ENCODE measurements around the gene TMEM208. TPM values are rescaled to one million over a fixed set of nuclear protein-coding genes. Genes with fewer than 3 reads are reported as not detected.

TMEM208 gene
- total RNA-seq, 1 experiment from 2014 or later: 67.8 TPM

- DNase-seq (ENCODE audit: low spot score): peak; percentile 89
Observed at GRCh38 chr16:67191995-67192681, 34.8 kb upstream of the TMEM208 start, which contains the start of gene E2F4. Gene E2F4, plus strand, starts transcription at chr16:67192155. Its CDS starts 73 bp downstream, at chr16:67192228.

DNA sequence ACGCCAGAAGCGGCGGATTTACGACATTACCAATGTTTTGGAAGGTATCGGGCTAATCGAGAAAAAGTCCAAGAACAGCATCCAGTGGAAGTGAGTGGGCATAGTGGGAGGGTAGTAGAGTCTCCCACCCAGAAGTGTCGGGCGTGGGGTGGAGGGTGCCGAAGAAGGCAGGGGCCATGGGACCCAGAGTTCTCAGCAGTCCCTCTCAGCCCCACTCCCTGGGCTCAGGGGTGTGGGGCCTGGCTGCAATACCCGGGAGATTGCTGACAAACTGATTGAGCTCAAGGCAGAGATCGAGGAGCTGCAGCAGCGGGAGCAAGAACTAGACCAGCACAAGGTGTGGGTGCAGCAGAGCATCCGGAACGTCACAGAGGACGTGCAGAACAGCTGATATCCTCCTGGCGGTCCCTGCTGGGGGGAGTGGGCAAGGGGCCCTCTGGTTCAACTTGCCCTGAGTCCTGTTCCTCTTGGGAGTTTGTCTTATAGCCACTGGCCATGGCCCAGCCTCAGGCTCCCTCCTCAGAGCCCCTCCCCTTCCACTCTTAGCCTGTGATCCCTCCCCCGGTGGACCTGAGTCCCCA, 34.1 kb upstream of the TMEM208 start:
- no peak for DNase-seq (ENCODE audit: low spot score)

DNA sequence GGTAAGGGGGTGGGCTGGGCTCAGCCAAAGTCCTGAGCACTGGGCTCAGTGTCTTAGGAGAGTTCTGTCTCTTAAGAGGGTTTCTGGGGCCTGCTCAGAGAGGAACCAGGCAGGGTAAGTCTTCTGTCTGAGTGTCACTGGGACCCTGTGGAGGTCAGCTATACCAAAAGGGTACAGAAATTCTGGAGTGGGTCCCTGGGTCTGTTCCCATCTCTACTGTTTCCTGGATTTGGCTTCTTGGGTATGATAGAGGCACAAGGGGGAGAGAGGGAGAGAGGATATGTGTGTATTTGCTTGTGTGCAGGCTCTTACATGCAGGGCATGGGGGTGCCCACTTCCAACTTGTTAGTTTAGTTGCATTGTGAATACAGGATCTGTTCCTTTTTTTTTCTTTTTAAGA, 33.4 kb upstream of the TMEM208 start:
- DNase-seq (ENCODE audit: low spot score): no peak

- DNase-seq (ENCODE audit: low spot score): no peak
Observed at GRCh38 chr16:67194260-67194659, 32.7 kb upstream of the TMEM208 start.

- DNase-seq (ENCODE audit: low spot score): no peak
Observed at GRCh38 chr16:67195676-67196075, 31.3 kb upstream of the TMEM208 start.

DNA sequence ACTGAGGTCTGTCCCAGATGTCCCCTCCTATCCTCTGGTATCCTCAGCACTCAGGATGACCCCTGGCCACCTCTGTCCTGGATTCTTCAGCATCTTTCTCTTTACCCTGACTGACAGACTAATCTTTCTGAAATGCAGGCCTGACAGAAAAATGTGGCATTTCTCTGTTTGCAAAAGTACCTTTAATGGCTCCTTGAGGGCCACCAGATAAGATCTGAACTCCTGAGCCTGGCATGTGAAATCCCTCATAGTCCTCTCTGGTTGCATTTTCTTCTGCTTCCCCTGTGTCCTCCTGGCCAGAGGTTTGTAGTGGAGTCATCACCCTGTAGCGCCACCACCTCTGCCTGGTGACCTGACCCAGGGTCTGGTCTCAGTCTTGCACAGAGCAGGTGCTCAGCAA, 30.0 kb upstream of the TMEM208 start:
- DNase-seq (ENCODE audit: low spot score): no peak

GRCh38 chr16:67197704-67198103, 29.2 kb upstream of the TMEM208 start:
- no peak for DNase-seq (ENCODE audit: low spot score)

GRCh38 chr16:67198238-67198734, 28.6 kb upstream of the TMEM208 start:
- peak; percentile 82 for DNase-seq (ENCODE audit: low spot score)

DNA sequence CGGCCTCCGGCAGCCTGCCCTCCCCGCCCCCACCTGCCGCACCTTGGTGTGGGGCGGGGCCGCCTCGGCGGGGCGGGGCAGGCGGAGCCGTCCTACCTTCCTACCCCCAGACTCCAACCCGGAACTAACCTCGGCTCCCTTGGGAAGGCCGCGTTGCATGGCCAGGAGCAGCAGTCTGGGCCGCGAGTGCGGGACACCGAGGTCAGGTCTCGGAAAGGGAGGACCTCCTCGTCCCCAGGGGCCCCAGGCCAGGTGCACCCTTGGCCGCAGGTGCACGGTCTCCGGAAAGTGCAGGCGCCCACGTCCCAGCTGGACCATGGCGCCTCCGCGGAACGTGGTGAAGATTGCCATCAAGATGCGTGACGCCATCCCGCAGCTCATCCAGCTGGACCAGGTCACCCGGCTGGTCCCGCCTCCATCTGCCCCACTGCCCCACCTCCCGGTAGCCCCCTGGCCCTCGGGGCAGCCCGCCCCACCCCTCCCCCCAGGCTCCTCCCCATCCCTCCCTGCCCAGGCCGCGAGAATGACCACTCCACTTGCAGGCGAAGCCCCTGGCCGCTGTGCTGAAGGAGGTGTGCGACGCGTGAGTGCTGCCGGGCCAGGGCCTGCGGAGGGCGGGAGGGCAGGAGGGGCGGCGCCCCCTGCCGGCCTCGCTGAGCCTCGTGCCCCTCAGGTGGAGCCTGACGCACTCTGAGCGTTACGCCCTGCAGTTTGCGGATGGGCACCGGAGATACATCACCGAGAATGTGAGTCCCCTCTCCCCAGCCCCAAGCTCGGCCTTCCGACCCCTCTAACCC, 27.7 kb upstream of the TMEM208 start, which contains the start of gene ELMO3:
ELMO3 (plus strand) TSS at position 121 of the 797 bp plus-strand sequence; CDS start at position 317, 196 bp downstream.
- peak; percentile 86 for DNase-seq (ENCODE audit: low spot score)

DNA sequence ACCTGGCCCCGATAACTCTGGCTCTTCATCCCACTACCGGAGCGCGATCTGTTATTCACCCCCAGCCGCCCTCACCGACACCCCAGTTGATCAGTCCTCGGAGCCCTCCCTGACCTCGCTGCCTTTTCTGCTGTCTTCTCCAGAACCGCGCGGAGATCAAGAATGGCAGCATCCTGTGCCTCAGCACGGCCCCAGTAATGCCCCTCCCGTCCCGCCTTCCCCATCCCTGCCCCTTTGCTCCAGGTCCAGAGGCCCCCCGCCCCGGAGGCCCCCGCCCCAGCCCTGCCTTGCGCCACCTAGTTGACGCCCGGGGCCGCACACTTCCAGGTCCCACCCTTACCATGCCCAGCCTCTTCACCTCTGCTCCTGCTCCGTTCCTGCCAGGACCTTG, 27.1 kb upstream of the TMEM208 start:
- no peak for DNase-seq (ENCODE audit: low spot score)

DNA sequence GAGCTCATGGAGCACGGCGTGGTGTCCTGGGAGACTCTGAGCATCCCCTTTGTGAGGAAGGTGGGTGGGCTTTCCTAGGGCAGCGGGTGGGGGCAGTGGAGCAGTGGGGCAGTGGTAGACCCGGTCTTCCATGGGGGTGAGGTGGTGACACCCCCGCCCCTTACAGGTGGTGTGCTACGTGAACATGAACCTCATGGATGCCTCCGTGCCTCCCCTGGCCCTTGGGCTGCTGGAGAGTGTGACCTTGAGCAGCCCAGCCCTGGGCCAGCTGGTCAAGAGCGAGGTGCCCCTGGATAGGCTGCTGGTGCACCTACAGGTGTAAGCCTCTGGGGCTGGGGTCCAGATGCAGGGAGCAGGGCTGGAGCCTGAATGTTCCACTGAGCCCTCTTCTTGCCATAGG, 26.4 kb upstream of the TMEM208 start:
- DNase-seq (ENCODE audit: low spot score): no peak

DNA sequence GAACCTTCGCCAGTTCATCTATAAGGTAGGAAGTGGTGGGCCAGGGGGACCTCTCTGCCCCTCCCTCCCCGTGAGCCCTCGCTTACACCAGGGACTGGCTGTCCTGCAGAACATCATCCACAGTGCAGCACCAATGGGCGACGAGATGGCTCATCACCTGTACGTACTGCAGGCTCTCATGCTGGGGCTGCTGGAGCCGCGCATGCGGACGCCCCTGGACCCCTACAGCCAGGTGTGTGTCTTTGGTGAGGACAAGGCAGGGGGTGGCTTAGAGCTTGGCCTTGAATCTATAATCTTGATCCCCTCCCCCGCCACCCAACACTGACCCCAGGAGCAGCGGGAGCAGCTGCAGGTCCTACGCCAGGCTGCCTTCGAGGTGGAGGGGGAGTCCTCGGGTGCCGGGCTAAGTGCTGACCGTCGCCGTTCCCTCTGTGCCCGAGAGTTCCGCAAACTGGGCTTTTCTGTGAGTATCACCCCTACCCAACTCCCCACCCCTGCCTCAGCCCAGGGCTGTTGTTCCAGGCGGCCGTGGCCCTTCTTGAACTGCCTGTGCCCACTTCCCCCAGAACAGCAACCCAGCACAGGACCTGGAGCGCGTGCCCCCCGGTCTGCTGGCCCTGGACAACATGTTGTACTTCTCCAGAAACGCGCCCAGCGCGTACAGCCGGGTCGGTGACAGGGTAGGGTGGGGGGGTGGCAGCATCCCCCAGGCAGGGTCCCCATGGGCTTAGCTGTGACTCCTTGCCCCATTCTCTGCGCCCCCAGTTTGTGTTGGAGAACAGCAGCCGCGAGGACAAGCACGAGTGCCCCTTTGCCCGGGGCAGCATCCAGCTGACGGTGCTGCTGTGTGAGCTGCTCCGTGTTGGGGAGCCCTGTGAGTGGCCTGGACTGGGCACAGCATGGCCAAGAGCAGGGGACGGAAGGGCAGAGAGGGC, 25.3 kb upstream of the TMEM208 start:
- DNase-seq (ENCODE audit: low spot score): no peak

DNA sequence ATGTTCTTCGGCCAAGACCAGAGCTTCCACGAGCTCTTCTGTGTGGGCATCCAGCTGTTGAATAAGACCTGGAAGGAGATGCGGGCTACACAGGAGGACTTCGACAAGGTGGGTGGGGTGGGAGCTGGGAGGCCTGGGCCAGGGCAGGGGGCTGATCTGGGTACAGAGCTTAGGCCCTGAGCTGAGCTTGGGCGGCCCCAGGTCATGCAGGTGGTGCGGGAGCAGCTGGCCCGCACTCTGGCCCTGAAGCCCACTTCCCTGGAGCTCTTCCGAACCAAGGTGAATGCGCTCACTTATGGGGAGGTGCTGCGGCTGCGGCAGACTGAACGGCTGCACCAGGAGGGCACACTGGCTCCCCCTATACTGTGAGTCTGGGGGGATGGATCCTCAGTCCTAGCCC, 24.5 kb upstream of the TMEM208 start:
- DNase-seq (ENCODE audit: low spot score): no peak

DNA sequence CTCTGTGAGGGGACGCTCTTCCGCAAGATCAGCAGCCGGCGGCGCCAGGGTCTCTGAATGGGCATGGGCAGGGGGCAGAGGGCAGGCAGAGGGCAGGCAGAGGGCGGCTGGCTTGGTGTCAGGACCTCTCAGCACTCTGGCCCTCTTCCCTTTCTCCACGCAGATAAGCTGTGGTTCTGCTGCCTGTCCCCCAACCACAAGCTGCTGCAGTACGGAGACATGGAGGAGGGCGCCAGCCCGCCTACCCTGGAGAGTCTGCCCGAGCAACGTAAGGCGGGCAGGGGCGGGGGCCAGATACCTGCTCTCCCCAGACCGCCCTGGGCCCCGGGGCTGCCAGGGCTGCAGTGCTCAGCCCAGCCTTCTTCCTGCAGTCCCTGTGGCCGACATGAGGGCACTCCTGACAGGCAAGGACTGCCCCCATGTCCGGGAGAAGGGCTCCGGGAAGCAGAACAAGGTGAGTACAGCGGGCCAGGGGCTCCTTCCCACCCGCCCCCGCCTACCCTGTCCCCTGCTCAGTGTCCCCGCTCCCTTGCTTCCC, 23.9 kb upstream of the TMEM208 start:
- DNase-seq (ENCODE audit: low spot score): no peak

DNA sequence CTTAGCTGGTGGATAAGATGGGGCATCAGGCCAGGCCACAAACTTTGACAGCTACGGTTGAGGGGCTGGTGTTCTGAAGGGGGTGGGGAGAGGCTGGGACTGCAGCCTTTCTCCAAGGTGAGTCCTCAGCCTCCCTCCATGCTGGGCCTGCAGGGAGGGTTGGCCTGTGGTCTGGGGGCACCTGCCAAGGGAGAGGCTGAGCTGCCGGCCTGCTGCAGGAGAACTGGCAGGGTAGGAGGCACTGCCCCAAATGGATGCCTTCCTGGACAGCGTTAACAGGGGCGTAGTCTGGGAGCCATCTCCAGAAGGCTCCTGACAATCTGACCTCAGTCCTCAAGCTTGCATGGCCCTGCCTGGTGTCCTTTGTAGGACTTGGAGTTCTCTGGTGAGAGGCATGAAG, 22.9 kb upstream of the TMEM208 start:
- no peak for DNase-seq (ENCODE audit: low spot score)

DNA sequence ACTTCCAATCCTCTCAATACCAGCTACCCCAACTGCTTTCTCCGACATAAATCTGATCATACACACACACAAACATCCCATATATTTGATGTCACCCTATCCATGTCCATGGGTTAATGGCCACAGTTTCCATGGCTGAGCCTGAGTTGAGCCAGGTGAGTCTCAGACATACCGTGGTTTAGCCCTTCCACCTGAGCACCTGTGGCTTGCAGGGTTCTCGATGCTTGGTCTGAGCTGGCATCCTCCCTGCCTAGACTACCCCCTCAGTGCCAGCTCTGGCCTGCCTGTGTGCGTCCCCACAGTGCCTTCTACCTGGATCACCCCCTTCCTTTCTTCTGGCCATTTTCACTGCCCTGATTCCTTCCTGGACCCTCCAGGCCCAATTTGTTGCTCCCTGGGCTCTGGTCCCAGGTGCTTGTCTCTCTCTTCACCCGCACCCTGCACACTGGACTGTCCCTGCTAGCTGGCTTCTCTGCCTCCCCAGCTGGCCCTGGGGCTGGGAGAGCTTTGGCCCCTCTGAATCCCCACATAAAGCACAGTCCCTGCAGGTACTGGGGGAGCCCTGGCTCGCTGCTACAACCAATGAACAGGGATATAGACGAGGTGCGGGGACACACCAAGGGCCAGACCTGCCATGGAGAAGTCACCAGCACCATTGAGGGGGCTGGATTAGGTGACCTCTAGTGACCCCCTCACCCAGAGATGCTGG, 20.6 kb upstream of the TMEM208 start:
- DNase-seq (ENCODE audit: low spot score): no peak

GRCh38 chr16:67206838-67207248, 20.1 kb upstream of the TMEM208 start:
- no peak for DNase-seq (ENCODE audit: low spot score)

DNA sequence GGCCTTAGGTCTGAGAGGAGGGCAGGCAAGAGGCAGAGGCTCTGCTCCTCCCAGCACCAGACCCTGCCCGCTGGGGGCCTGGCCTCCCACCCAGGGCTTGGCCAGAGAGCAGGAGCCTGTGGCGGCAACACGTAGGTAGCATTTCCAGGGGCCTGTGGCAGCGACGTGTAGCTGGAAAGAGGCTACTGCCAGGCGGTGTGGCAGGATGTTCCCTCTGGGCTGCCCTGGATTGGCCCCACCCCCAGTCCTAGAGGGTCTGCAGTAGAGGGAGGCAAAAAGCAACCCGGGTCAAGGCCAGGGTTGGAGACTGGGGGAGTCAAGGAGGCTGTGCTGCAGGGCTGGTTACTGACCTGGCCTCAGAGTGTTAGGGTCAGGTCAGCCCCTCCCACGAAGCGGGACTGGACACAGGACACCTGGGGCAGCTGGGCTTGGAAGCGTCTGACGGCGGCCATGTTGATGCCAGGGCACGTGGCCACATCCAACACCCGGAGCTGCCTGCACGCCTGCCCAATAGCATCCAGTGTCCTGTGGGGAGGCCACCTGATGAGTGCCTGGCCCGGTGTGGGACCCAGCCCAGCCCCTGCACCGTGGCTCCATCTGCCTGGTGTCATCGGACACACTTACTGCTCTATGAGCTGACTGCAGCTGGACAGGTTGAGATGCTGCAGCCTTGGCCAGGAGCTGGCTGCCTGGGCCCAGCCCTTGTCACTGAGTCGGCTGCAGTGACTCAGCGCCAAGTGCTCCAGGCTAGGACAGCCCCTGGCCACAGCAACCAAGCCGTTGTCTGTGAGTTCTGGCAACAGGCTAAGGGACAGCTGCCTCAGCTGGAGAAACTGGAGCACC, 19.5 kb upstream of the TMEM208 start:
- DNase-seq (ENCODE audit: low spot score): no peak

GRCh38 chr16:67208154-67208896, 18.6 kb upstream of the TMEM208 start:
- no peak for DNase-seq (ENCODE audit: low spot score)
